ENCODE data around the gene CYP2B6.
"Not testable (repeated sequence)": the region's sequence is repeated elsewhere in the genome, so short reads cannot be mapped to it uniquely, and the experiment has no call there.

GRCh38 chr19:40966591-40966990, 24.5 kb upstream of the CYP2B6 start:
- TF ChIP-seq, protein P1, sequence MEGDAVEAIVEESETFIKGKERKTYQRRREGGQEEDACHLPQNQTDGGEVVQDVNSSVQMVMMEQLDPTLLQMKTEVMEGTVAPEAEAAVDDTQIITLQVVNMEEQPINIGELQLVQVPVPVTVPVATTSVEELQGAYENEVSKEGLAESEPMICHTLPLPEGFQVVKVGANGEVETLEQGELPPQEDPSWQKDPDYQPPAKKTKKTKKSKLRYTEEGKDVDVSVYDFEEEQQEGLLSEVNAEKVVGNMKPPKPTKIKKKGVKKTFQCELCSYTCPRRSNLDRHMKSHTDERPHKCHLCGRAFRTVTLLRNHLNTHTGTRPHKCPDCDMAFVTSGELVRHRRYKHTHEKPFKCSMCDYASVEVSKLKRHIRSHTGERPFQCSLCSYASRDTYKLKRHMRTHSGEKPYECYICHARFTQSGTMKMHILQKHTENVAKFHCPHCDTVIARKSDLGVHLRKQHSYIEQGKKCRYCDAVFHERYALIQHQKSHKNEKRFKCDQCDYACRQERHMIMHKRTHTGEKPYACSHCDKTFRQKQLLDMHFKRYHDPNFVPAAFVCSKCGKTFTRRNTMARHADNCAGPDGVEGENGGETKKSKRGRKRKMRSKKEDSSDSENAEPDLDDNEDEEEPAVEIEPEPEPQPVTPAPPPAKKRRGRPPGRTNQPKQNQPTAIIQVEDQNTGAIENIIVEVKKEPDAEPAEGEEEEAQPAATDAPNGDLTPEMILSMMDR (IDR thresholded peaks at IDR 0.05): not testable (repeated sequence)
- not testable (repeated sequence) for TF ChIP-seq POLR2A (IDR thresholded peaks at IDR 0.05)
